ENCODE measurements around the gene CFAP410.
"Not testable (repeated sequence)": the region's sequence is repeated elsewhere in the genome, so short reads cannot be mapped to it uniquely, and the experiment has no call there.

The CFAP410 gene

DNA sequence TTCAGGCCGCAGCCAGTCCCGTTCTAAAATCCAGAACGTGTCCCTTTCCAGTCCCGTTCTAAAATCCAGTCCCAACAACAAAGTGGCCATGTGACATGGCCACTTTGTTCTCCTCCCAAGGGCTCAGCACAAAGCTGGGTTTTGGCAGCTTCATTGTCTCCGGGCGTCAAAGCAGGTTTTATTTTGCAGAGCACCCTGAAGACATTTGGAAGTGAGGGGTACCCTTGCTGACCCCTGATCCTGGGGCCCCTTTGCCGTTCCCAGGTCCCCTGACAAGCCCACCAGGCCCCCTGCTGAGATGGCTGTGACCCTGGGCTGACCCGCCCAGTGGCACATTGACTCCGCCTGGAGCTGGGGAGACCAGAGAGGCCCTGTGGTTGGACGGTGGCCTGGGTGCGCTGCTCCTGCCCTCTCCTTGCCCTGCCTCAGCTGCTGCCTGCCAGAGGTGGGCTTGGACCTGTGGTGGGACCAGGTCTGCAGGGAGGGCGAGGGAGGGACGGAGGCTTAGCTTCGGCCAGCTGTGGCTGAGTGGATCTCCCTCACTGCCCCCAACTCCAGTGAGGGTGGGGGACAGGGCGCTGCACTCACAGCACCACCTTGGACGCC, 35.1 kb downstream of the CFAP410 start:
- TF ChIP-seq CTCF (IDR thresholded peaks at IDR 0.05; ENCODE audit: low read depth, low read length) = no peak

DNA sequence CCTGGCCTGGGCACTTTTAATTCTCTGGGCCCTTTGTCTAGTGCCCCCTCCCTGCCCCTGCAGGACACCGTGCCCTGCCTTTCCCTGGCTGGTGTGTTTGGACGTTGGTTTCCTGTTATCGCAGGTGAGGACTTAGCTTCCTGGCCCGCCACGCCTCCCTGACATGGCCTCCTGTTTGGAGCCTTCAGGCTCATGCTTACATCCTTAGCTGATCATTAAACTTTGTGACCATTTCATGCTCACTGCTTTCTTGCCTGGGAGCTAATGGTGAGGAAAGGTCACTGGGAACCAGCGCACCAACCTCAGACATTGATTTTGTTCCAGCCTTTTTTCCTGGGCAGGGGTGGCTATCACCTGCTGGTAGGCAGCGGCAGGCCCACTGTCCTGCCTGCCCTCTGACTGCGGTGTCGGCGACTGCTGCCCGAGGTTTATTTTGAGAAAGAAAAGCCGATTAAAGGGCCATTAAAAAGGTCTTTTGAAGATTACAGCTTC, 35.7 kb downstream of the CFAP410 start:
- no peak for DNase-seq (ENCODE audit: extremely low read depth, low read depth)

More for the DNA sequence above, 35.1 kb downstream of the CFAP410 start:
- DNase-seq (ENCODE audit: extremely low read depth, low read depth) = no peak

GRCh38 chr21:44302573-44303401, 36.4 kb downstream of the CFAP410 start:
- DNase-seq (ENCODE audit: extremely low read depth, low read depth) = not testable (repeated sequence)

More for the DNA sequence above, 35.7 kb downstream of the CFAP410 start:
- TF ChIP-seq CTCF (IDR thresholded peaks at IDR 0.05; ENCODE audit: low read depth, low read length) = no peak

- DNase-seq (ENCODE audit: extremely low read depth, low read depth) = no peak
- no peak for TF ChIP-seq CTCF (IDR thresholded peaks at IDR 0.05; ENCODE audit: low read depth, low read length)
Measured at GRCh38 chr21:44301961-44302406, 37.2 kb downstream of the CFAP410 start.

DNA sequence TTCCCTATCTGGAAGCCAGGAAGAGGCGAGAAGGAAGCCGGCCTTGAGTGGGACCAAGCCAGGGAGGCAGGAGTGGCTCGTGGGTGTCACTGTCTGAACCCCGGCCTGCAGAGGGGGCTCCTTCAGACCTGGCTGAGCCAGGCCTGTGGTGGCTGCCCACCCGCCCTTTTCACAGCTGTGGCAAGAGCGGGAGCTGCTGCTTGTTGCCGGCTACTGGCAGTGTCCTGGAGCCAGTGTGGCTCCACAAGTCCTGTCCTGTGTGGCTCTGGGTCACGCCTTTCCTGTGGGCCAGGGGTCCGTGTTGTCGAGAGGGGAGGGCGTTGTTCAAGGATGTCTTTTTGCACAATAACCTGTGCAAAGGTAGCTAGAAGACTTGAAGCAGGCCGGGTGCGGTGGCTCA, 38.0 kb downstream of the CFAP410 start:
- TF ChIP-seq CTCF (IDR thresholded peaks at IDR 0.05; ENCODE audit: low read depth, low read length) = no peak
- no peak for DNase-seq (ENCODE audit: extremely low read depth, low read depth)

DNA sequence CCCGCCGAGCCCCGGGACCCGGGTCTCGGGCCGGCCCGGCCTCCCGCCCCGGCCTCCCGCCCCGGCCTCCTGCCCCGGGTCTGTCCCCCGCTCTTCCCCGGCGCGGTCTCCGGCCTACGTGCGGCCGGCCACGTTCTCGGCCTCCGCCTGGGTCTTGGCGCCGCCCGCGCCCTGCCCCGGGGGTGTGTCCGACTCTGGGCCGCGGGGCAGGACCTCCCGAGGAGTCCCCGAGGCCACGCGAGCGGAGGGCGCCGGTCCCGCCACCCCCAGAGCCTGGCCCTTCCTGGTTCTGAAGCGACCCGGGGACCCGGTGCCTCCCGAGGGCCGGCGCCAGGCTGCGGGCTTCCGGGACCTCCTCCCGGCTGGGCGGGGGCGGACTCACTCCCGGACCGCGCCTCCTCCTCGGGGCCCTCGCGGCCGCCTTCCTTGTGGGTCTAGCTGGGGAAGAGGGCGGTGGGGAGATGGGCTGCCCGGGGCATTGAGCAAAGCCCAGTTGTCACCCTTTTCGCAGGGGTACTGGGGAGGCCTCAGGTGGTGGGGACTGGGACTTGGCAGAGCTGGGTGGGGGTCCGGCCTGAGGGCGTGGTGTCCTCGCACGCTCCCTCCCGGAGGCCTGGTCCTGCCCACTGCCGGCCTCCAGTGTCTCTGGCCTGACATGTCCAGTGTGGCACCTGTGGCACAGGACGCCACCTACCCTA, 38.8 kb downstream of the CFAP410 start:
- no peak for TF ChIP-seq CTCF (IDR thresholded peaks at IDR 0.05; ENCODE audit: low read depth, low read length)
- no peak for DNase-seq (ENCODE audit: extremely low read depth, low read depth)

DNA sequence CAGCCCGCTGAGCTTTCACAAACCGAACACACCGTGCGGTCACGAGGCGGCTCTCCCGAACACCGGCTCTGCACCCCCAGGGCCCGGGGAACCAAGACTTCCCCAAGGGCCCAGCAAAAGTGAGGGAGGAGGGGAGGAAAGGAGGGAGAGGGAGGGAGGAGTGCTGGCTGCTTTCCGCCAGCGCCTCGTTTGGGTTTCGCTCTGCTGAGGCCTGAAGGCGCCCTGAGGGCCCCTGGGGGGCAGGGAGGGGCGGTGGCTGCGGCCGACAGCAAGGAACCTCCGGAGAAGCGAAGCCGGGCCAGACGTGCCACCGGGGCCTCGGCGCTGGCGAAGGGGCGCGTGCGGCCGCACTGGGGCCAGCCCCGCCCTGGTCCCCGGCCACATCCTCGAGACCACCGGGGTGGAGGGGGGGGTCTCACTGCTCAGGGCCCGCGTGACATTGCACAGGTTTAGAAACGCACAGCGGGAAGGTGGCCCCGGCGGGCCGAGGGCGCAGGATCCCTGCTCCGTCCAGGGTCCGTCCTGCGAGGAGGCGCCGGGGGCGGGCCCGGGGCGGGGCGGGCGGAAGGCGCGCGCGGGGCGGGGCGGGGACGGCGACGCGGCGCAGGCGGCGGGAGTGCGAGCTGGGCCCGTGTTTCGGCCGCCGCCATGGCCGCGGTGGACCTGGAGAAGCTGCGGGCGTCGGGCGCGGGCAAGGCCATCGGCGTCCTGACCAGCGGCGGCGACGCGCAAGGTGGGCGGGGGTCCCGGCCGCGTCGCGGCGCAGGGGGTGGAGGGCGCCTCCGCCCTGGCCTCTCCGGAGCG, 39.5 kb downstream of the CFAP410 start, which contains the start of gene PFKL:
PFKL (plus strand) TSS at position 596 of the 804 bp plus-strand sequence; CDS start at position 649, 53 bp downstream.
- no peak for TF ChIP-seq CTCF (IDR thresholded peaks at IDR 0.05; ENCODE audit: low read depth, low read length)
- DNase-seq (ENCODE audit: extremely low read depth, low read depth) = no peak

All from AG09319 (cell line).